GM21529 (cell line): ENCODE measurements around the gene COX6B2.
"Not testable (repeated sequence)": the region's sequence is repeated elsewhere in the genome, so short reads cannot be mapped to it uniquely, and the experiment has no call there.

Experiments used
- ATAC-seq: cut with Tn5 transposase; IDR thresholded peaks from one replicate; pipeline ENCODE4 v1.9.1; 2021; ENCODE audit not compliant: unreplicated experiment

Gene COX6B2

DNA sequence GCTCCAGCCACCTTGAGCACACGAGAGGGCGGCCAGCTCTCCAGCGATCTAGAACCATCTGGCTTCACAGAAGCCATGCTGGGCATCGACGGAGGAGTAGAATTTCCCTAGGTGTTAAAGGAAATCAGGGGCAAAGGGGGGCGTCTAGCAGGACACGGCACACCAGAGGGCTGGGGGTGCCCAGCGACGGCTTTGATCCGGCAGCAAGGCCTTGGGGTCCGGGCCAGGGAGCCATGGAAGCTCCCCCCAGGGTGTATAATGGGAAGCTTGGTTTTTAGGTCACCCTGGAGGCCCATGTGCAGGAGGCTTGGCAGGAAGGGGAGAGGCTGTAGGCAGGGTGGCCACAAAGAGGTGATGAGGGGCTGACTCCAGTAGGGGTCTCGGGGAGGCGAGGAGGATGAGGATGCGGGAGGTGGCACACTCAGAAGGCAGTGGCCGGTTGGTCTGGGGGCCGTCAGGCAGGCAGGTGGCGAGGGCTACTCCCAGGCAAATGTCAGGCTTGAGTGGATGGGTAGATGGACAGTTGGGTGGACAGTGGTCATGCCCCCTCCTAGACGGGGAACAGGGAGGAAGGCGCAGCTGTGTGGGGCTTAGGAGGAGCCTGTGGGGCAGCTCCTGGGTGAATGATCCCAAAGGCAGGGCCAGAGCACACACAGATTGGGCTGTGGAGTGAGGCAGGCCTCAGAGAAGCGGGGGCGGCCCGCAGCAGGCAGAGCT, 9.3 kb downstream of the COX6B2 start:
- ATAC-seq, result no peak

DNA sequence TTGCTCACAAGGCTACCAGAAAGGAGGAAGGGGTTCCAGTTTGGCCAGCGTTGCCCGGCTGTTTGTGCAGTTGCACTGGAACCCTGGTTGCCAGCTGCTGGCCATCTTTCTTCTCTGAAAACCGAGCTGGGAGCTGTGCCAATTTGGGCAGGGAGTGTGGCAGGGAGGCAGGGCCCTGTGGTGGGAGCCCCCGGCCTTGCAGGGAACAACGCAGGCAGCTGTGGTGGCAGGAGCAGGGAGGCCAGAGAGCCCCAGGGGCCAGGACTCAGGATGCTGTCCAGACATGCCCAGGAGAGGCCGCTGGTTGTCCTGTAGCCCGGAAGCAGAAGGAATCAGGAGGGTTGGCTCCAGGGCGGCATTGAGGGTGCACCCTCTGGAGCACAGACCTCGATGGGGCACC, 10.1 kb downstream of the COX6B2 start:
- no peak for ATAC-seq

DNA sequence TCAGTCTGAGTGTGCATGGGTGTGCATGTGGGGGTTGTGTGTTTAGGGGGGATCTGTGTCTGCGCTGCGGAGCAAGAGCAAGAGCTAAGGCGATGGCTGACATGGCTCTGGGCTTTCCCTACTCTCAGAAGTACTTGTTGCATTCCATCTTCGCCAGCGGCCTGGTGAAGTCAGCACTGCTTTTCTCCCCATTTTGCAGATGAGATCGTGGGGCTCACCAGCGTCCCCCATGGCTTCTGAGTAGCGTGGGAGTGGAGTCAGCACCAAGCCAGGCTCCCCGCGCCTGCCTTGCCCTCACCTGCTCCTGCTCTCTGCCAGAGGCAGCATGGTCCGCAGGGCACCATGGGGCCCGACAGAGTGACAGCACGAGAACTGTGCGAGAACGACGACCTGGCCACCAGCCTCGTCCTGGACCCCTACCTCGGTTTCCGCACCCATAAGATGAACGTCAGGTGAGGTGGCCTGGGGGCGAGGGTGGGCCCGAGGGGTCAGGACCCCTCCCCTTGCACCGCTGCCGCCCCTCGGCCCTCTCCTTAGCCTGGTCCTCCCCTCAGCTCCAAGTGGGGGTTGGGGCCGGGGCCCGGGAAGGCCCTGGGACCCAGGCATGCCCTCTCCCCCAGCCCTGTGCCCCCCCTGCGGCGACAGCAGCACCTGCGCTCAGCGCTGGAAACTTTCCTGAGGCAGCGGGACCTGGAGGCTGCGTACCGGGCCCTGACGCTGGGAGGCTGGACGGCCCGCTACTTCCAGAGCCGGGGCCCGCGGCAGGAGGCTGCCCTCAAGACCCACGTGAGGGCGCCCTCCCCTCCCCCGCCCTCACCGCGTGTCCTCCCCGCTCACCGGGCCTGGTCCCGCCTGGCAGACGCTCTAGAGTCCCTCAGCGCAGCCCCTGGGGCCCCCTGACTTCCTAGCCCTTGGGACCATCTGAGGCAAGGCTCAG, 12.7 kb downstream of the COX6B2 start:
- ATAC-seq, result no peak

DNA sequence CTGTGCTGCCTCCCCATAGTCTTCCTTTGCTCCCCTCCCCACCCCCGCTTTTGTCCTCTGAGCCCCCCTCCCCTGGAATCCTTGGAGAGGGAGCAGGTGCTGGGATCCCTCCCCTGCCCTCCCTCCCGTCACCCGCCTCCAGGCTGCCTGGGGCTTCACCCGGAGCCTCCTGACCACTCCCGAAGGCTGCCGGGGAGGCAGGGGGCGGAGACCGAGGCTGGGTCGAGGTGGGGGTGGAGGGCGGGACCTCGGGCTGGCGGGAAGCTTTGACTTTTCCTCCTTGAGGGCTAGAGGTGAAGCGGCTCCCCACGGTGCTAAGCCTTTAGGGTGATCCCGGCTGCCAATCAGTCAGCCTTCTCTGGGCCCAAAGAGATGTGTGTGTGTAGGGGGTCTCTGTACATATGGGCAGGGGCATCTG, 13.3 kb downstream of the COX6B2 start:
- no peak for ATAC-seq

DNA sequence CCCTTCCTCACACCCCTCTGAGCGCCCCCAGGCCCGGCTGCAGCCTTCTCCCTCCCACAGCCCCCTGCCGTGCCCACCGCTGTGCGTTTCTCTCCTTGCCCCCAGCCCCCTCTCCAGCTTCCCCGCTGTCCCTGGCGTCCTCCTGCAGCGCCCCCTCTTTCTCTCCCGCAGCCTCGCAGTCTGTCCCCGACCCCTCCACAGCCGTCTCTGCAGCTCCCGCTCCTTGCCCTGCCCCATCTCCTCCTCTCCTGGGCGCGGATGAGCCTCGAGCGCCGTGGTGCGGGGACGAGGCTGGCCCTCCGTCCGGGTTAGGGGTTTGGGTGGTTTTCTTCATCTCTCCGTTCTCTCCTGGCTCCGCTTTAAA, 13.8 kb downstream of the COX6B2 start:
- ATAC-seq, result no peak

DNA sequence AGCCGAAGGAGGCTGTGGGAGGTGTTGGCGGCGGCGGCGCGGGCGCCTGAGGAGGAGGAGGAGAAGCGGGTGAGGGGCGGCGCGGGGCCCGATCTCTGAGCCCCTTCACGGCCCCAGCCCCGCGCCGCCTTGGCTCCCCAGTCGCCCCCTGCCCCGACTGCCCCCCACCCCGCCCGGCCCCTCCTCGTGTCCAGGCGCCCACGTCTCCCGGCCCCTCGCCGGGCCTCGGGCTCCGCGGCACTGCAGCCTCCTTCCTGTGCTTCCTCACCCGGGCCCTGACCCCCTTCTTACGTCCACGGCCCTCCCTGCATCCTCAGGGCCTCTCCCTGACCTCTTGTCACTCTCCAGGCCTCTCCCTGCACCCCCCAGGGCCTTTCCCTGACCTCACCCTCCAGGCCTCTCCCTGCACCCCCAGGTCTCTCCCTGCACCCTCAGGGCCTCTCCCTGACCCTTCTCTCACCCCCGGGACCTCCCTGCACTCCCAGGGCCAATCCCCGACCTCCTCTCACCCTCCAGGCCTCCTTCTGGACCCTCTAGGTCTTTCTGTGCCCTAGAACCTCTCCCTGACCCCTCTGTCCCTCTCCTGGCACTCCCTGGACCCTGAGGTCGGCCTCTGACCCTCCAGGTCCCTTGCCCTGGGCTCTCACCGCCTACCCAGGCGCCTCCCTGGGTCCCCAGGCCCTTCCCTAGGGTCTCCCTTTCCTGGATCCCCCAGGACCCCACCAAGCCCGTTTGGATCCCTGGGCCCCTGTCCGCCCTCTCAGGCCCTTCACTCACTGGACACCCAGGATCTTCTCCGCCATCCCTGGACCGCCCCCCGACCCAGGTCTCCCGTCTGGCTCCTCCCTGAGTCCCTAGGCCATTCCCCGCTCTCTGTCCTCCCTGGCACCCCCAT, 14.4 kb downstream of the COX6B2 start:
- peak; percentile 1 for ATAC-seq

DNA sequence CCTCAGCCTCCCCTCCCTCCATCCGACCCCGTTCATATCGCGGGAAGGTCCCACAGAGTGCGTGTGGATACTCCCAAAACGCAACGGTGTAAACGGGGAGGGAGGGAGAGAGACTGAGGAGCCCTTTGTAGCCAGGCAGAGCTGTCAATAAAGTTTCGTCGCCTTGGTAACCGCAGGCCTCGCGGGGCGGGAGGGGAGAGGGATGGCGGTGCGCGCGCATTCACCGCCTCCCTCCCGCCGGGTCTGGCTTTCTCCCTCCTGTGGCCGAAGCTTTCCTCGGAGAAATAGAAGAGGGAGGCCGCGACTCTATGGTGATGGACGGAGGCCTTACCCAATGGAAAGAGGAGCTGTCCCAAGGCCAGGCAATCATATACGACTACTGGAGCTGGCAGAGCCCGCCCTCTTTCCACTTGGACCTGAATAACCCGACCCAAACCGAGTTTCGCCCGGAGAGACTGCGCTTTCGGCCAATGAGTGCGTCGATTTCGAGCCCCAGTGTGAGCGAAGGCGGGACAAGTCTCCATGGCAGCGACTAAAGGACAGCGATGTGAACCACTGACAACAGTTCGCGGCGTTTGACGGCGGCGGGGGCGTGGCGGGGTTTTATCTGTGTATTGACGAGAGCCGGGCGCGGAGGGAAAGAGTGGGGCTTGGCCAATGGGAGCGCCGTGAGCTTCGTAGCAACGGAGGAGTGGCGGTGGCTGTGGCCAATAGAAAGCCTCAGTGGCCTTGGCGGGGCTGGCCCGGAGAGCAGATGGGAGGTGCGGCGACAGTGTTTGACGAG, 15.2 kb downstream of the COX6B2 start, which contains the start of gene KMT5C:
TSS of gene KMT5C (plus strand) at position 772 of the 784 bp plus-strand sequence. CDS start 2,061 bp downstream, outside the sequence.
- ATAC-seq, result peak; percentile 76

DNA sequence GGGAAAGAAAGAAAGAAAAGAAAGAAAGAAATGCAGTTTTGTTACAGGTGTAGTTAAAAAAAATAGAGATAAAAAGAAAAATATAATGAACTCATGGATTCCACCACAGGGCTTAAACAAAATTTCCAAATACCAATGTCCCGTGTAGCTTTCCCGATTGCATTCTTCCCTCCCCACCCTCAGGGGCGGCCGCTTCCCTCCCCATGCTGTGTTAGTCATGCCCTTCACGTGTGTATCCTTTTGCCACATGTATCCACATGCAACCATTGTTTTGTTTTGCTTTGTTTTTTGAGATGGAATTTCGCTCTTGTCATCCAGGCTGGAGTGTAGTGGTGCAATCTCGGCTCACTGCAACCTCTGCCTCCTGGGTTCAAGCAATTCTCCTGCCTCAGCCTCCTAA, 18.4 kb downstream of the COX6B2 start:
- no peak for ATAC-seq

DNA sequence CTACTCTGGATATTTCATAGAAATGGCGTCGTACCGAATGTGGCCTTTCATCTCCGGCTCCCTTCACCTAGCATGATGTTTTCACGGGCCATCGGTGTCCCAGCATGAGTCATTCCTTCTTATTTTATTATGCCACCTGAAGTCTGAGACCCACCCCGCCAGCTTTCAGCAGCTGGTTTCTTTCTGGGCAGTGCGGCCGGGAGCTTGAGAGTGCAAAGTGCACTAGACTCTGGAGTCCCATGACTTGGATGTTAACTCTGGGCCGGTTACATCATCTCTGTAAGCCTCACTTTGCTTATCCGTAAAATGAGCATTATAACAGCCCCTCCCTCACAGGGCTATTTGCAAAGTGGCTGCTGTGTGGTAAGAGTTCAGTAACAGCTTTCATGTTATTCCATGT, 20.6 kb downstream of the COX6B2 start:
- ATAC-seq, result no peak

DNA sequence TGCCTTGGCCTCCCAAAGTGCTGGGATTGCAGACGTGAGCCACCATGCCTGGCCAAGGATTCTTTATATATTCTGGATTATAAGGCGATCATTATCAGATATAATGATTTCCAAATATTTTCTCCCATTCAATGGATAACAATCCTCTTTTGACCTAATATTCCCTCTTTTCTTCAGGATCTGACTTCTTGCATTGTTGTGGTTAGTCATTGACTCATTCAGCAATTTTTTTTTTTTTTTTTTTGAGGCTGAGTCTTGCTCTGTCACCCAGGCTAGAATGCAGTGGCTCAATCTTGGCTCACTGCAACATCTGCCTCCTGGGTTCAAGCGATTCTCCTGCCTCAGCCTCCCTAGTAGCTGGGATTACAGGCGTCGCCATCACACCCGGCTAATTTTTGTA, 24.7 kb downstream of the COX6B2 start:
- not testable (repeated sequence) for ATAC-seq

DNA sequence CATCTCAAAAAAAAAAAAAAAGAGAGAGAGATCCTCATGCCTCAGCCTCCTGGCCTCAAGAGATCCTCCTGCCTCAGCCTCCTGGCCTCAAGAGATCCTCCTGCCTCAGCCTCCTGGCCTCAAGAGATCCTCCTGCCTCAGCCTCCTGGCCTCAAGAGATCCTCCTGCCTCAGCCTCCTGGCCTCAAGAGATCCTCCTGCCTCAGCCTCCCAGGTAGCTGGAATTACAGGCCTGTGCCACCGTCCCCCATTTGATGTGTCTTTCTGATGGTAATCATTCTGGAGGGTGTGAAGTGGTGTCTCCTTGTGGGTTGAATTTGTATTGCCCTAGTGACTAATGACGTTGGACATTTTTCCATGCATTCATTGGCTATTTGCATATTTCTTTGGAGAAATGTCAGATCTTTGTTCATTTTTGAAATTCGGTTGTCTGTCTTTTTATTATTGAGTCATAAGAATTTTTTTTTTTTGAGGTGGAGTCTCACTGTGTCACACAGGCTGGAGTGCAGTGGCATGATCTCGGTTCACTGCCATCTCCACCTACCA, 25.7 kb downstream of the COX6B2 start:
- ATAC-seq, result not testable (repeated sequence)

DNA sequence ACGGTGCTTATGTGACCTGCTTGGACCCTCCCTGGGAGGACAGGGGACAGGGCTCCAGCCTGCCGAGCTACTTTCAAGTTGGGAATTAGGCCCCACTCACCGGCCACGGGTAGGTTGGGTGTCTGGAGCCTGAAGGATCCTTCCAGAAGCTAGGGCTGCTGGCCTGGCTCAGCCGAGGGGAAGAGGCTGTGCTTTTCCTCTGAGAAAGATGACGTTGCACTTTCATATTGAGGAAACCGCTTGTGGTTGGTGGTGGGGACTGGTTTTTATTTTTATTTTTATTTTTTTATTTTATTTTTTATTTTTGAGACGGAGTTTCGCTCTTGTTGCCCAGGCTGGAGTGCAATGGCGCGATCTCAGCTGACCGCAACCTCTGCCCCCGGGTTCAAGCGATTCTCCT, 29.3 kb downstream of the COX6B2 start, which contains the start of gene TMEM150B:
TSS of gene TMEM150B (minus strand) at position 170 of the 400 bp plus-strand sequence. CDS start 4,305 bp downstream, outside the sequence.
- ATAC-seq, result no peak

DNA sequence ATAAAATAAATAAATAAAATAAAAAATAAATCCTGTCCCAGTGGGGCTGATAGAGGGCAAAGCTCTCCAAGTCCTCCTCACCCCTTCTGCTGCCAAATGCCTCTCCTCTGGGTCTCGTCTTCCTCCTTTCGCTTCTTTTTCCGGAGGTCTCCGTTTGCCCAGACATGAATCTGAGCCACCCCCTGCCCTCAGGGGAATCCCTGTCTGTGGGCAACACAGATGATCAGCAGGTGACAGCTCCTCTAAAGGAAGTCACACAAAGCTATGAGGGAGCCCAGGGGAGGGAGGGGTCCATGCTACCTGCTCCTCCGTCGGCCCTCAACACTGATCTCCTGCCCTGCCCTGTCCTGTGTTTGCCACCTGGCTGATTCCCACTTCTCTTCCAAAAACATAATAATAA, 29.9 kb downstream of the COX6B2 start:
- no peak for ATAC-seq

DNA sequence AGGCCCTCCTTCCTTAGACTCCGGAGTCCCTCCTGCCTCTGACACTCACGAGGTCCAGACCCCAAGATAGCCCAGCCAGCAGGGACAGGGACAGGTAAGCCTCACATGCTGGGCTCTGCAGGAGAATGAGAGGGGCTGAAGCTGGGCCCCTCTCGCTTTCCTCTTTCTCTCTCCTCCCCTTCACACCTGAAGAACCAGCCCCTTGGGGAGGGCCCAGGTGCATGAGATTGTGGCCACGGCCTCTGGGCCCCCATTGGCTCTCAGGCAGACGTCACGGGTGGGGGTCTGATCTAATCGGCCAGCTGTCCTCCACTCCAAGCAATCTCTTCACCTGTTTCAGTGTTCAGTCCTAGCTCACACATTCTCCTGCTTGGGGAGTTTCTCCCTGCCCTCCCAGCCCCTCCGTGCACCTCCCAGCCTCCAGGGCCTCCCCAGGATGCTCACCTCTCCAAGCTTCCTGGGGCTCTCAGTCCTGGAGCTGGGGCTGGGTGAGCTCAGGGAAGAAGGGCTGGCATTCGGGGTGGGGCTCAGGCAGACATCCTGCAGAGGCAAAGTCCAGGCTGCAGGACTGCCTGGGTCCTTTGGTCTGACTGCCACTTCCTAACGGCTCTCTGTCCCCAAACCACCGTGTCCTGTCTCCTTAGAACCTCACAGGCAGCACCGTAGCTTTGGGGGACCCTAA, 32.2 kb downstream of the COX6B2 start:
- no peak for ATAC-seq

DNA sequence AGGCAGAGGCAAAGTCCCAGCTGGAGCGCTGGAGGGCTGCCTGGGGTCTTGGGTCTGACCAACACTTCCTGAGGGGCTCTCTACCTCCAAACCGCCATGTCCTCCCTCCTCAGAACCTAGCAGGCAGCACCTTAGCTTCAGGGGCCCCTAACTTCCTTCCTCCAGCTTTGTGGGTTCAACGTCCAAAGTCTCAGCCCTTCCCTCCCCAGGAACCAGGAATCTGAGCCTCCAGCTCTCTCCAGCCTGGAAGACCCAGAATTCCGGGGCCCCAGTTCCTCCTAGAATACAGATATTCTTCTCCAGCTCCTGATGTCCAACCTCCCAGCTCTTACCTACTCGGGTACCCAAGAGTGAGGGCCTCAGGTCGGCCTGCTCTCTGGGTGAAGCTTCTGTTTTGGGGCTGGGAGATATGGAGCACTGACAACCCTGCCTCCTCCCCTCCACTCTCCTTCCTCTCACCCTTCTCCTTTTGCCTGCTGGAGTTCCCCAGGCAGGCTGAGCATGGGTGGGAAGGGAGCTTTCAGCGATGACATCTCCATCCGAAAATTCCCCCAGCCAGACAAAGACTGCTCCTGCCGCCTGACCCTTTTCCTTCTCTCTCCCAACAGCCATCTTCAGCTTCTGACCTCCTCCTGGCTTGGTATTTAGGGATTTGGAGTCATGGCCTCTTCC, 32.9 kb downstream of the COX6B2 start:
- no peak for ATAC-seq

DNA sequence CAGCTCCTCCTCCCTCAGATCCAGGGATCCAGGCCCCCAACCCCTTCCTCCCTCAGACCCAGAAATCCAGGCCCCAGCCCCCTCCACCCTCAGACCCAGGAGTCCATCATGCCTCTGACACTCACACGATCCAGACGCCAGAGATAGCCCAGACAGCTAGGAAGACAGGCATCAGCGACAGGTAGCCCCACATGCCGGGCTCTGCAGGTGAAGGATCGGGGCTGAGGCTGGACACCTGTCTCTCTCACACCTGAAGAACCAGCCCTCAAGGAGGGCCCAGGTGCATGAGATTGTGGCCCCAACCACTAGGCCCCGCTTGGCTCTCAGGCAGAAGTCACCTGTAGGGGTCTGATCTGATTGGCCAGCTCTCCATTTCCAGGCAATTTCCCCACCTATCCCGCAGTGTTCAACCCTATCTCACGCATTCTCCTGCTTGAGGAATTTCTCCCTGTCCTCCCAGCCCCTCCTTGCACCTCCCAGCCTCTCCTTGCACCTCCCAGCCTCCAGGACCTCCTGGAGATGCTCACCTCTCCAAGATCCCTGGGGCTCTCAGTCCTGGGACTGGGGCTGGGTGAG, 33.6 kb downstream of the COX6B2 start:
- no peak for ATAC-seq

DNA sequence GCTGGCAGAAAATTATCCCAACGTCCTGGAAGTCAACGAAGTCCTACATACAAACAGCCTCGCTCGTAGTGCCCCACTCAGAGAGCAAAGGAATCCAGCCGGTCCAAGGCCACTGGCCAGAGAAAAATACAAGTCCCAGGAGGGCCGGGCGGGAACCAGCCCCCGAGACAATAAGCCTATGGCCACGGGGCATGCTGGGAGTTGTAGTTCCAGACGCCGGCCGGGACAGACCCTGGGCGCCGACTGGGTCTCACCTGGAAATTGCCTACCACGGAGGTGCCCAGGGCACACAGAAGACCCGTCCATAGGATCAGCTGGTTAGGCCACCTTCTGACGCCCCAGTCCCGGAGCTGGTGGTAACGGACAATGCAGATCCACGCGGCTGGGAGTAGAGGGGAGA, 34.7 kb downstream of the COX6B2 start:
- no peak for ATAC-seq

DNA sequence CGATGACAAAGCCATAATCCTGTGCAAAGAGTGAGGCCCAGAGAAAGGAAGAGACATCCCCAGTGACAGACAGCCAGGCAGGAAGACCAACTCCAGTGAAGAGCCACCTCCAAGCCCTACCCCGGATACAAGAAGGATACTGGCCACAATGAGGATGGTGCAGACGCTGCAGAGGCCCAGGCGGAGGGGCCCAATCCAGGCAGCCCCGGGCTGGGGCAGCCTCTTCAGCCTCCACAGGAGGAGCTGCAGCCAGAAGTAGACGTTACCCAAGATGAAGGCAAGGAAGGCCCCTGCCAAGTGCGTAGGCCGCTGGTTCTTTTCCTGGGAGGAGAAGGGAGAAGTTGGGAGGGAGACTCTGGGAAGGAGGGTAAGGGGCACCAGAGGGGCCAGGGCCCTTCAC, 37.9 kb downstream of the COX6B2 start:
- no peak for ATAC-seq
